Middle frontal gyrus (tissue), 1 donor: ENCODE measurements around the gene TLR6.
"Not testable (repeated sequence)": the region's sequence is repeated elsewhere in the genome, so short reads cannot be mapped to it uniquely, and the experiment has no call there.

Experiments
- DNase-seq: peaks from one replicate; pipeline ENCODE4 v3.0.0-alpha.2; 2015; ENCODE audit warnings: low spot score; ENCODE audit errors: extremely low spot score

Gene TLR6

DNA sequence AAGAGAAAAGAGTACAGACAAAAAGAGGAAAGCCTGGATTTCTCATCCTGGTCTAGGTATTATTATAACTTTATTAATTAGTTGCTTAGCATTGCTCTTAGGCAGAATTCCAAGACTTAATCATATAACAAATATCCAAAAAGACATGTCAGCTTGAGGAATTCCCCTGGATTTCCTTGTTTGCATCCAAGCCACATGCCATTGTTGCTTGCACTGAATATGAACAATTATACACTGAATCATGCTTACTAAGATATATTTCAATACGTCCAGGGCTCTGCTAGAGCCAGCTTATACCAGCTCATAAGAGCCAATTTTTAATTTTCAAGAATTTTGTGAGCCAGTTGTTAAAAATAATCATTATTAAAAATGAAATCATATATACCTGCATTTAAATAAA lies 68.3 kb downstream of the TLR6 start:
- no peak for DNase-seq

- no peak for DNase-seq
Measured at GRCh38 chr4:38787693-38788092, 68.9 kb downstream of the TLR6 start.

DNA sequence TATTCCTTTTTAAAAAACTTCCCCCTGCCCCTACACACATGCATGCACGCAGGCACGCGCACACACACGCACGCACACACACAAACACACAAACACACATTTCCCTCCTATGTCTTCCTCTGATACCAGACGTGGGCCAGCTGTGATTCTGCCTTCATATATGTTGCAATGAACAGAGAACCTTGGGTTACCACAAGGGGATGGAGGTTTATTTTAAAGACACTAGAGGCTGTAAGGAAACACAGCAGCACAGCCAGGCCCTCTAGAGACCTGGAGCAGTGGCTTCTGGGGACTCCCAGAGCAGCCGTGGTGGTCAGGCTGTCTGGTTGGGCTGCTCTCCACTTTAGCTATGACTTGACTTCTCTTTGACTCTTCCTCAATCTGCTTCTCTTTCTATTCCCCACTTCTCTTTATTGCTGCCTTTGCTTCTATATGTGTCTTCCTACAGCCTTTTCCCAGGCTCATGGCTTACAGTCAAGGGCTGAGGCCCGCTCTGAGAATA lies 70.7 kb downstream of the TLR6 start:
- DNase-seq: no peak

GRCh38 chr4:38785041-38785790 lies 71.4 kb downstream of the TLR6 start:
- no peak for DNase-seq

GRCh38 chr4:38784141-38784540 lies 72.5 kb downstream of the TLR6 start:
- no peak for DNase-seq

- DNase-seq: no peak
Measured at GRCh38 chr4:38783109-38783460, 73.5 kb downstream of the TLR6 start.

- DNase-seq: no peak
Measured at GRCh38 chr4:38782452-38783108, 74.0 kb downstream of the TLR6 start, which contains the start of gene TLR10. TSS of gene TLR10 (minus strand) at chr4:38782990. CDS start at chr4:38775590, 7,400 bp downstream.

- DNase-seq: no peak
Measured at GRCh38 chr4:38781854-38782261, 74.8 kb downstream of the TLR6 start.

GRCh38 chr4:38780833-38781484 lies 75.7 kb downstream of the TLR6 start:
- no peak for DNase-seq

GRCh38 chr4:38779790-38780189 lies 76.8 kb downstream of the TLR6 start:
- no peak for DNase-seq

DNA sequence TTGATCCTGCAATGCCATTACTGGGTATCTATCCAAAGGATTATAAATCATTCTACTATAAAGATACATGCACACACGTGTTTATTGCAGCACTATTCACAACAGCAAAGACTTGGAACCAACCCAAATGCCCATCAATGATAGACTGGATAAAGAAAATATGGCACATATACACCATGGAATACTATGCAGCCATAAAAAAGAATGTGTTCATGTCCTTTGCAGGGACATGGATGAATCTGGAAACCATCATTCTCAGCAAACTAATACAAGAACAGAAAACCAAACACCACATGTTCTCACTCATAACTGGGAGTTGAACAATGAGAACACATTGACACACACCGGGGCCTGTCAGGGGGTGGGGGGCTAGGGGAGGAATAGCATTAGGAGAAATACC lies 78.7 kb downstream of the TLR6 start:
- DNase-seq: not testable (repeated sequence)

GRCh38 chr4:38775326-38775725 lies 81.3 kb downstream of the TLR6 start:
- DNase-seq: no peak

- DNase-seq: no peak
Measured at GRCh38 chr4:38774181-38774955, 82.2 kb downstream of the TLR6 start.
